Mucosa of rectum (tissue), 2 donors: ENCODE data around the gene SNX5.

Experiments
- H3K27ac ChIP-seq, 2 donors: one replicate each; pipeline ENCODE4 v1.7.0; 2013; ENCODE audit warnings: inconsistent platforms in 2 of 2, low read depth in 2 of 2, low read length in 2 of 2
- H3K27me3 ChIP-seq, 2 donors: one replicate each; pipeline ENCODE4 v1.7.0; 2013; ENCODE audit warnings: low read length in 2 of 2; ENCODE audit not compliant: control insufficient read depth in 2 of 2, insufficient read depth in 2 of 2
- H3K36me3 ChIP-seq, 2 donors: one replicate each; pipeline ENCODE4 v1.7.0; 2013; ENCODE audit warnings: low read length in 2 of 2; ENCODE audit not compliant: control insufficient read depth in 2 of 2, insufficient read depth in 2 of 2
- H3K4me1 ChIP-seq, 2 donors: one replicate each; pipeline ENCODE4 v1.7.0; 2013; ENCODE audit warnings: low read length in 2 of 2, mild to moderate bottlenecking in 1 of 2; ENCODE audit not compliant: control insufficient read depth in 2 of 2, insufficient read depth in 2 of 2
- H3K4me3 ChIP-seq, 2 donors: one replicate each; pipeline ENCODE4 v1.7.0; 2013; ENCODE audit warnings: low read length in 2 of 2
- H3K9ac ChIP-seq, 2 donors: one replicate each; pipeline ENCODE4 v1.7.0; 2013; ENCODE audit warnings: low read length in 2 of 2, low read depth in 1 of 2, mild to moderate bottlenecking in 1 of 2
- H3K9me3 ChIP-seq, 2 donors: one replicate each; pipeline ENCODE4 v1.7.0; 2013; ENCODE audit warnings: low read length in 2 of 2; ENCODE audit not compliant: control insufficient read depth in 2 of 2
- donor health status: healthy.
- donor health status: Normal muscosa, but diverticular disease.

SNX5 gene

GRCh38 chr20:17968366-17969277, at the start of gene SNX5, which contains the start of gene MGME1:
Gene SNX5 (minus strand): TSS chr20:17968794. CDS start chr20:17968425, 369 bp downstream.
Gene MGME1 (plus strand): TSS chr20:17969018. CDS start chr20:17969860, 842 bp downstream.
- peak within 1 kb of the TSS; percentile 95 for H3K9ac ChIP-seq
- H3K27me3 ChIP-seq, result no peaks in the 10 kb centered on the region
- peak within 1 kb of the TSS; percentile 90 to 100 for H3K4me3 ChIP-seq
- peaks cover 38 to 53% of the 10 kb centered on the region in 2 donors for H3K4me1 ChIP-seq
- peaks cover 0 to 1% of the 10 kb centered on the region in 2 donors for H3K36me3 ChIP-seq
- H3K9me3 ChIP-seq, result no peaks in the 10 kb centered on the region
- H3K27ac ChIP-seq, result peak within 1 kb of the TSS; percentile 99

- H3K36me3 ChIP-seq, result peaks cover 31 to 34% of the 10 kb centered on the region in 2 donors
- H3K4me1 ChIP-seq, result no peaks in the 10 kb centered on the region
- H3K27me3 ChIP-seq, result no peaks in the 10 kb centered on the region
- no peak overlapping the region for H3K4me3 ChIP-seq
- no peaks in the 10 kb centered on the region for H3K9me3 ChIP-seq
- no peak overlapping the region for H3K27ac ChIP-seq
- no peak overlapping the region for H3K9ac ChIP-seq
Measured at GRCh38 chr20:18018100-18018499, 49.5 kb upstream of the SNX5 start.

- Histone ChIP-seq H3K4me3 (no peak overlapping the region), H3K36me3 (peaks cover 18 to 25% of the 10 kb centered on the region in 2 donors), H3K9me3 (no peaks in the 10 kb centered on the region), H3K27me3 (no peaks in the 10 kb centered on the region), H3K4me1 (no peaks in the 10 kb centered on the region), H3K27ac (no peak overlapping the region), H3K9ac (no peak overlapping the region)
Measured at GRCh38 chr20:18016772-18017171, 48.2 kb upstream of the SNX5 start.

- Histone ChIP-seq H3K9me3 (no peaks in the 10 kb centered on the region), H3K9ac (no peak overlapping the region), H3K4me1 (no peaks in the 10 kb centered on the region), H3K27me3 (no peaks in the 10 kb centered on the region), H3K4me3 (no peak overlapping the region), H3K27ac (no peak overlapping the region), H3K36me3 (peaks cover 6 to 8% of the 10 kb centered on the region in 2 donors)
Measured at GRCh38 chr20:18014411-18014810, 45.8 kb upstream of the SNX5 start.

GRCh38 chr20:18012901-18013300, 44.3 kb upstream of the SNX5 start:
- Histone ChIP-seq H3K9me3 (no peaks in the 10 kb centered on the region), H3K27ac (no peak overlapping the region), H3K27me3 (no peaks in the 10 kb centered on the region), H3K4me1 (no peaks in the 10 kb centered on the region), H3K9ac (no peak overlapping the region), H3K36me3 (peaks cover 5 to 6% of the 10 kb centered on the region in 2 donors), H3K4me3 (no peak overlapping the region)

- Histone ChIP-seq H3K4me1 (no peaks in the 10 kb centered on the region), H3K36me3 (peaks cover 5 to 6% of the 10 kb centered on the region in 2 donors), H3K4me3 (no peak overlapping the region), H3K27me3 (no peaks in the 10 kb centered on the region), H3K27ac (no peak overlapping the region), H3K9me3 (no peaks in the 10 kb centered on the region), H3K9ac (no peak overlapping the region)
Measured at GRCh38 chr20:18011951-18012645, 43.5 kb upstream of the SNX5 start.

- H3K27ac ChIP-seq, result no peak overlapping the region
- no peak overlapping the region for H3K9ac ChIP-seq
- H3K36me3 ChIP-seq, result peaks cover 5 to 6% of the 10 kb centered on the region in 2 donors
- H3K9me3 ChIP-seq, result no peaks in the 10 kb centered on the region
- no peaks in the 10 kb centered on the region for H3K4me1 ChIP-seq
- no peaks in the 10 kb centered on the region for H3K27me3 ChIP-seq
- H3K4me3 ChIP-seq, result no peak overlapping the region
Measured at GRCh38 chr20:18011482-18011881, 42.9 kb upstream of the SNX5 start.

GRCh38 chr20:18009116-18009515, 40.5 kb upstream of the SNX5 start:
- Histone ChIP-seq H3K4me1 (no peaks in the 10 kb centered on the region), H3K27me3 (no peaks in the 10 kb centered on the region), H3K9me3 (no peaks in the 10 kb centered on the region), H3K27ac (no peak overlapping the region), H3K9ac (no peak overlapping the region), H3K4me3 (no peak overlapping the region), H3K36me3 (peaks cover 5 to 6% of the 10 kb centered on the region in 2 donors)

- H3K27ac ChIP-seq, result no peak overlapping the region
Measured at GRCh38 chr20:18007534-18008292, 39.1 kb upstream of the SNX5 start.

More at GRCh38 chr20:18007534-18008292, 39.1 kb upstream of the SNX5 start:
- Histone ChIP-seq H3K27me3 (no peaks in the 10 kb centered on the region), H3K4me1 (no peaks in the 10 kb centered on the region), H3K4me3 (no peak overlapping the region), H3K9me3 (no peaks in the 10 kb centered on the region), H3K36me3 (peaks cover 5 to 6% of the 10 kb centered on the region in 2 donors), H3K9ac (no peak overlapping the region)
